ENCODE data around the gene PIGS.
"Not testable (repeated sequence)": the region's sequence is repeated elsewhere in the genome, so short reads cannot be mapped to it uniquely, and the experiment has no call there.

The PIGS gene

DNA sequence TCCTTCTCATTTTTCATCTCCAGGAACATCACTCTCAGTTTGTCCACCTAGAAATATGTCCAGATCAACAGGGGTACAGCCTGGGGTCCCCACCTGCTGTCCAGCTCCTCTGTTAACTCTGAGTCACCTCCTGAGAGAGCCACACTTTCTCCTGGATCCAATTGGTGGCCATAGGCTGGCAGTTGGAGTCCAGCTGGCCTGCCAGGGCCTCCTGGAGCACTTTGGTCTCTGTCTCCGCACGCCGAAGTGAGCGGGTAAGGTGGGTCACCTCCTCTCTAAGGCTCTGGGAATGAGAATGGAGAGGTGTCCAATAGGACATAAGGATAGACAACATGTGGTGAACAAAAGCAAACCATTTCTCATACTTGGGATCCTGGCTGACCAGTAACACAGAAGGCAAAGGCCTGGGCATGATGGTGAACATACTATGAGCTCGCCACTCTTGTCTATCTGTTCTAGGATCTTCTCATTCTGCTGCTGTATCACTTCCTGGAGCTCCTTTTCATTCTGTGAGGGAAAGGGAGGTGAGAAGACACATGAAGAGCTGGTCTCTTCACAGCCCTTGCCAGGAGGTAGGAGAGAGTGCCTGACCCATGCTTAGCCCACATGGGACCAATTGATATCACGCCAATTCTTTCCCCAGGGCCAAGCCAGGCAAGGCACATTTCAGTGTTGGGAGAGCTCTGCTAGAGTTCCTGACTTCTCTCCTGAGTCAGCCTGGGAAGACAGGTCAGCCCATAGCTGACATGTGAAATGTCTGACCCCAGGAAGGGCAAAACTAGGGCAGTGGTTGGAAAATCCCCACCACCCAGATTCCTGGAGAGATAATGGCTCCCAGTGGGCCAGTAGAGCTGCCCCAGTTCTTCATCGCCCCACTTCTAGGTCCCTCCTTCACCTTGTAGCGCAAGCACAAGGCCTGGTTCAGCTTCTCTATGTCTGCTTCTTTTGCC lies 7.2 kb upstream of the PIGS start:
- no peak for DNase-seq

DNA sequence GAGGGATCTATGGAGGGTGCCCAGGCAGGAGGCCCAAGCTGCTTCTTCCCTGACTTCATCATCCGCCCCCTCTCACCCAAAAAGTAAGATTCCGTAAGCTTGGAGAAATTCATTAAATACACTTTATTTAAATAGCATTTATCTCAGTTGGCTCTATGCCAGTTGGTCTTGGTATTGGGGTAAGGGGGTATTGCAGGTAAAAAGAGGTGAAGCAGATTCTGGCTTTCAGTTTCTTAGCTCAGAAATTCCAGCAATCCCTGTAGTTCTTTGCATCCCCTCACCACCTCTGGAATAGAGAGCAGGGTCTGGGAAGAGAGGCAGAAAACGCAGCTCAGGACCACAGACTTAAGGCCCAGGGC lies 6.1 kb upstream of the PIGS start:
- no peak for DNase-seq

DNA sequence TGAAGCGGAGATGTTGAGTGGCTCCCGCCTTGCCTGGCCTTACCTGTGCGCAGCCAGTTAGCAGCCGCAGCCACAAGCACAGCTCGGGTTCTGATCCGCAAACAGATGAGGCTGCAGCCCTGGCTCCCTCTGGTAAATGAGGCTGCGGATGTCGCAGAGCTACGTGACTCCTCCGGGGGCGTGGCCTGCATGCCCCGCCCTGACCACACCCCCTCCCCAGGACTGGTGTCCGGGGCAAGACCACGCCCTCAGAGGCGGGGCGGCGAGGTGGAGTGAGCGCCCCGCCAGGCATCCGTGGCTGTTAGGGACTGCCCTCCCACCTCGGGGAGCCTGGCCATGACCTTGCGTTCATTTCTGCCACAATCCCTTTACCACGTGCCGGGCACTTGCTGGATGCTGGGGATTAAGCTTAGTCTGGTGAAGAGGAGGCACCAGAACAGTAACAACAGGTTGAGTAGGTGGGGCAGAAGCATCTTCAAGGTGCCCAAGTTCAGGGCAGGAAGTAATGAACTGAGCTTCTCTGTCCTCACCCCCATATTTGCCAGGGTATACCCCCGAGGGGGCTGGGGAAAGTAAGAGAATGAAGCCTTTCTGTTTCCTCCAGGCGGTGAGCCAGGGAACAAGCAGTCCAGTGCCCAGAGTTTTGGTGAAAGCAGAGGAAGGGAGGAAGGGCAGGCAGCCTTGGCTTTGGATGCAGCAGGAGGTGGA lies 5.6 kb upstream of the PIGS start, which contains the start of gene ALDOC:
Gene ALDOC (minus strand): TSS at position 138 of the 708 bp plus-strand sequence. CDS start 1,363 bp downstream, outside the sequence.
- peak; percentile 98 for DNase-seq

DNA sequence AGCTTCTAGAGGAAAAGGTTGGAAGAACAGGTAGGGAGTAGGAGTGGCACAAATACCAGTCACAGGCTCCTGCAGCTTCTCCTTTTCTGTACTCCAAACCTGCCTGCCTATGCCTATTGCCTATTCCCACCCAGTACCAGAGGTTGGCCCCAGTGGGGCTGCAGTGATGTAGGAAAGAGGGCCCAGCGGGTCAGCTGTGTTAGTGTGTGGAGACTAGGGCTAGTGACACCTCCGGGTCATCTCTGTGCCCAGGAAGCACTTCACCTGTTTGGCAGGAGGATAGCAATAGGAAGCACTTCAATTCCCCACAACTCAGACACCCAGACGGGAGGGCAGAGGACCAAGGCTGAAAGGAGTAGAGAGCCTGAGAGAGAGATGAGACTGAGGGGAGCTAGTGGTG lies 4.7 kb upstream of the PIGS start:
- not testable (repeated sequence) for DNase-seq

DNA sequence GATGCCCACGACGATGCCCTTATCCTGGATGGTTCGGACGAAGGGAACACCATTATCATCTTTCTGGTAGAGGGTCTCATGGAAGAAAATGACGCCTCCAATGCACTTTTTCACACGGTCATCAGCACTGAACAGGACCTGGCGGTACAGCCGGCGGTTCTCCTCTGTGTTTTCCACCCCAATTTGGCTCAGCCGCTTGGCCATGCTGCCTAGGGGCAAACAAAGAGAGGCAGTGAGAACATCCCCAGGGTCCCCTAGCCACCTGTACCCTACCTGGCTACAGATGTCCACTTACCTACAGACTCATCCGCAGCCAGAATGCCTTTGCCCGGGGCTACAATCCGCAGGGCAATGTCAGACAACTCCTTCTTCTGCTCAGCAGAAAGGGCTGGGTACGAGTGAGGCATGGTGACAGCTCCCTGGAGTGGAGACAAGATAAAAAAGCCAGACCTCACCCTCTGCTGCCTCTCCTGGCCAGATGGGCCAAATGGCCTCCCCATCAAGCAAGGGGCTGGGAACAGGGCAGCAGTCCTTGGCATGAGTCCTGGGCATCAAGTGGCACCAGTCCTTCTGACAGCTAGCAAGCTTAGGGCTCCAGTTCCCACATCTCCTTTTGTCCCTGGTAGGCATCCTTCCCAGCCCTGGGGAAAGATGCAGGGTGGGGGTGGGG lies 3.9 kb upstream of the PIGS start:
- DNase-seq = no peak

DNA sequence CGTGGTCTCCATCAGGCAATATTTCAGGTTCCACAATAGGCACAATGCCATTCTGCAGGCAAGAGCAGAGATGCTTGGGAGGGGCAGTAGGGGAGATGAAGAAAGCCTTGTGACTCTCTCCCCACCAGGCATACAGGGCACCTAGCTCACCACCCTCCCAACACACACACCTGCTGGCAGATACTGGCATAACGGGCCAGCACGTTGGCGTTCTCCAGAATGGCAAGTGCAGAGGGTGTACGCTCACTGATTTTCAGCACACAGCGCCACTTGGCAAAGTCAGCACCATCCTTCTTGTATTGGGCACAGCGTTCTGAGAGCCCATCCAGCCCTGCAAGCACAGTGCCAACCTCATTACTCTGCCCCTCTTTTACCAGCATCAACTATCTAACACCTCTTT lies 3.2 kb upstream of the PIGS start:
- DNase-seq = no peak

DNA sequence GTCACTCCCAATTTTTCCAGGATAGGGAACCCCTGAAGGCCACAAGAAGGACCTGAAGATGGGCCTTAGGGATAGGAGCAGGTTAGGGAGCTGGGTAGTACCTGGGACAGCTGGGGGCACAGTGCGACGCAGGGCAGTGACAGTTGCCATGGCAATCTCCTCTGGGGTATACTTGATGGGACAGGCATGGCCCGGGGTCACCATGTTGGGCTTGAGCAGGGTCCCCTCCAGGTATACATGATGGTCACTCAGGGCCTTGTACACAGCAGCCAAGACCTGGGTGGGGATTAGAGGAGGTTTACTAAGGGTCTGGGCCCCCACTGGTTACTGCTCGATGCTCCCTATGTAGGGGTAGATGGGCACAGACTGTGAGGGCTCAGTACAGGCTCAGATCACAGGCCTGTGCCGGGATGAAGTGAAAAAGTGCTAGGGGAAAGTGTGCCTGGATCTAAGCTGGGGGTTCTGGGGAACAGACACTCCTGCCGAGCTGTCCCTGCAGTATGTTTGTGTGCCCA lies 2.7 kb upstream of the PIGS start:
- no peak for DNase-seq

DNA sequence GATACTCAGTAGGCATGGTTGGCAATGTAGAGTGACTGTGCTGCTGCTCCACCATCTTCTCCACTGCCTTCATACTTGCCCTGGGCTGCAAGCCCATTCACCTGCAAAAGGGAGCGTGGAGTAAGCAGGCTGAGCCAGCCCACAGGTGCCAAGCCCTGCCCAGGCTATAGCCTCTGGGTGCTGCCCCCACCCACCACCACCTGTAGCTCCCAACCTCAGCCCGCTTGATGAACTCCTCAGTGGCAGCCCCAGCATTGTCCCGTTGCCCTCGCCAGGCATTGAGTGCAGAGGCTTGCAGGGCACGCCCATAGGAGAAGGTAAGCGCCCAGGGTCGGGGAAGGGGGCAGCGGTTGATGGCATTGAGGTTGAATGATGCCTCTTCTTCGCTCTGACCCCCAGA lies 2.2 kb upstream of the PIGS start:
- DNase-seq = no peak

DNA sequence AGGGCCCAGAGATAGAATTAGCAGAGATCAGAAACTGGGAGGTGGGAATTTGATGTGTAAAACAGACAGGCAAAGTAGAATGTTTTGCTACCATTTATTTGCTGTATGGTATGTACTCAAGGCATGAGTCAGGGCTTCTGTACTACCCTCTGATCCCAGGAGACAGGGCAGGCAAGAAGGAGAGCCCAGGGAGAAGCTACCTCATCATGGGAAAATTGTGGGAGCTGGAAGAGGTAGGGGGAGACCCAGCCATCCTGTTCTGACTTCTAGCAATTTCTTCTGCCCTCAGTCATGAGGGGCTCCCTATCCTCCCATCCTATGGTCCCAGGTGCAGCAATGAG lies 1.7 kb upstream of the PIGS start:
- no peak for DNase-seq

DNA sequence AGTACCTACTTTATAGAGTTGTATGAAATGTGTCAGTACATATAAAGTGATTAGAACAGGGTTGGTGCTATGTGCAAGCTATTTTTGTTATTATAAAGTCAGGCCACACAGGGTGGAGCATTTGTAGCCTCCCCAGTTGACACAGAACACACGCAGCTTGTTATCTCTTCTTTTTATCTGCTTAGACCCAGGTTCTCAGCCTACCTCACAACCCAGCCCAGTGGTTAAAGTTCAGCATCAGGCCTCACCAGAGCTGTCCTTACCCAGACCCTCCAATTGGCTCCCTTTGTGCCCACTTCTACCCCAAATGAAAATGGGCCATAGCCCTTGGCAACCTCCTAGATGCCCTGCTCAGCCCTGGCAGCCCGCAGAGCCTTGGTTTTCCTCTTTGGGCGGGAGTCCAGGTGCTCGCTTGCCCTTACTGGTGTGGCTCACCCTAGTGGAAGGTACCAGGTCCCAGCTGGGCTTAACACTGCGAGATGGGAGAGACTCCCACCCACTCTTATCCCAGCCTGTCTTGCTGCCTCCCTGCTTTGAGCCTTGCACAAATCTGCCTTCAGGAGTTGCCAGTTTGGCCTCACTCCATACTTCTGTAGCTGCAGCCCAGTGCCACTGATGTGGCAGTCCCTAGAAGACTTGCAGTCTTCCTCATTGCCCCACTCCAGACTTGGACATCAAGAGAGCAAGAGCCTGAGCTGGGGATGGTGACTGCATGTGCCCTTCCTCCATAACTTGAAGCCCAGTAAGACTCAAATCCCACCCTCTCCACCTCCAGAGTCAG lies 1.1 kb upstream of the PIGS start:
- DNase-seq = no peak

DNA sequence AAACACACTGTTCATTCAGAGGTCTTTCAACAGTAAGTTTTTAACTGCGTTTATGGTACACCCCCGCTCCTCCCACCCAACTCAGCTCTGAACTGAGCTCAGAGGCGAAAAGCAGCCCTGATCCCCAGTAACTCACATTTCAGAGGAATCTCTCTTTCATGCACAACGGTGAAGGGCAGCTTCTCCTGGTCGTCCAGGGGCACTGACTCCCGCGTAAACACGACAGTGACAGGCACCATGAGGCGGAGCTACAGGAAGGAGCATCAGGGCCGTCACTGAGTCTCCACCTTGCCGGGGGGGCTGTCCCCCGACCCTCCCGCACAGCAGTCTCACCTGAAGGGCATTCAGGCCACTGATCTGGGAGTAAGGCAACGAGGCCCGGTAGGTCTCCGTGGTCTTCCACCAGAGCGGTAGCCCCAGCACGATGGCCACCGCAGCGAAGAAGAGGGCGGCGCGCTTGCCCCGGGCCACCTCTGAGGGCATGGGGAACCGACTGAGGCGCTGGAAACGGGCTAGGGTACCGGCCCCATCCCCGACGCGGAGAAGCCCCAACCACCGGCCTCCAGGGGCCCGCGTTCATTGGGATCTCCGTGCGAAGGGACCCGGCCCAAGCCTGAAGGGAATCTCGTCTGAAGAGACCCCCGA lies 486 bp downstream of the PIGS start:
- DNase-seq = peak; percentile 57

DNA sequence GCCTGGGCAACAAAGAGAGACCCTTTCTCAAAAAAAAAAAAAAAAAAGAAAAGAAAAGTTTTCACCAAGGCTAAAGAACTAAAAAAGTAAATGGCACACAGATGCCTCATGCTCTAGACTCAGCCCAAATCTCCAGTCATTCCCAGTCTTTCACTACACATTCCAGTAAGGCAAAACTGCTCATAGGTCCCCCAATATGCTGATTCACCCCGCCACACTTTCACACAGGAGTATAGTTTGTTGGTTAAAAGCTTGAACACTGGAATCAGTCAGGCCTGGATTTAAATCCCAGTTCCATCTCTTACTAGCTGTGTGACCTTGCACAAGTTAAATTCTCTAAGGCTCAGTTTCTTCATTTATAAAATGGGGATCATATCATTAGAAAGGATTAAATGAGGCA lies 1.9 kb downstream of the PIGS start:
- no peak for DNase-seq

DNA sequence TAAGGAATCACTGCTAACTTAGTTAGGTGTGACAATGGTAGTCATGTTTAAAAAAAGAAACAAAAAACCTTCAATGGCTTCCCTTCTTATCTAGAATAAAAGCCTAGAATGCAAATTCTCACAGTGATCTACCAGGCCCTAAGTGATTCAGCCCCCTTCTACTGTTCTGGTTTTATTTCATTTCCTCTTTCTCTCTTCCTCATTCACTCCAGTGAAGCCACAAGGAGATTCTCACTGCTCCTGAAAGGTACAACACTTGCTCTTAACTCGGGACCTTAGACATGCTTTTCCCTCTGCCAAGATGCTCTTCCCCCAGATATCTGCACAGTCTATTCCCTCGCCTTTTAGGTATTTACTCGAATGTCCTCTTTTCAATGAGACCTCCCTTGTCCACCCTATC lies 3.7 kb downstream of the PIGS start:
- no peak for DNase-seq

DNA sequence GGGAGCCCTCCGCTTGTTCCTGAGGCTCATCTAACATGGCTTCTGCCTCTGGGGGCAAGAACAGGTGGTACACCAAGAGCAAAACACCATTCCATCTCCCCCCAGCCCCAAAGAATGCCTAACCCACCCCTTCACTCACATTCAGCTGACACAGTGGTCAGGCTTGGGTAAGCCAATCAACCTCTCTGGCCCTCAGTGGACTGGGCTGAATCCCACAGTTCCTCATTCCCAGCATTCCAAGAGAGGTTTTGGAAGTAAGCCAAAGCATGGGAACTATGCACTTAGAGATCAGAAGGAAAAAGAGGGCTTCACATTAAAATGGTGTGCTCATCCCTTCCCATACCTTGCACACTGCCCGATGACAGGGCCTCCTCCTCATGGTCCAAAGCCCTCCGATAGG lies 7.8 kb downstream of the PIGS start:
- DNase-seq = no peak

DNA sequence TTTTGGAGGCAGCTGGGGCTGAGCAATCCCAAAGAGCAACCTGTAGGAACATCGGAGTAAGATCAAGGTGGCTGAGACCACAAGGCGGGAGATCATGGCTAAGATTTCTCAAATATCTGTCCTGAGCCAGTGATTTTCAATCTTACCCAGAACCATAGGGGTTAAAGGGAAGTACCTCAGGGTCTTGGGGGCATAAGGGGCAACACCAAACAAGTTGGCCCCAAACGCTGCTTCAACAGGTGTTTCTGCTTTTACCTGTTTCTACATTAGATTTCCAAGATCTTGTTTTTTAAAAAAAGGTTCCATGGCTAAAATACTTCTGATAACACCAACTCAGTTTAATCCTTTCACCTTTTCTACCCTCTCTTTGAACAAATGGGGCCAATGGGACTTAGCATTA lies 16.3 kb downstream of the PIGS start:
- no peak for DNase-seq

DNA sequence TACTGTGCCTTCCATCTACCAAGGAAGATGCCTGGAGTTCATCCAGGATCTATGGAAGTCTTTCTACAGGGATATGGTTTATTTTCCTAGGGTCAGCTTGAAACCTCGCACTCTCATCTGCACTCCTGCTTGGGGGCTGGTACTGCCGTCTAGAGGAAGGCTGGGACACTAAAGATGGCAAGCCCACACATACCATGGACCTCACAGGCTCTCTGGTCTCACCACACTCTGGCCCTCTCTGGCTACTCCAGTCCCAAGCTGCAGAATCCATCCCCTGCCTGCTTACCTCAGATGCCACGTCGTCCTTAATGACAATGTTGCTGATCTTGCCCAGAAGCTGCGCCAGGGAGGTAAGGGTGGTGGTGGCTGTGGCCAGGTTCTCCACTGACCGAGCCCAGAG lies 16.8 kb downstream of the PIGS start:
- DNase-seq = no peak

DNA sequence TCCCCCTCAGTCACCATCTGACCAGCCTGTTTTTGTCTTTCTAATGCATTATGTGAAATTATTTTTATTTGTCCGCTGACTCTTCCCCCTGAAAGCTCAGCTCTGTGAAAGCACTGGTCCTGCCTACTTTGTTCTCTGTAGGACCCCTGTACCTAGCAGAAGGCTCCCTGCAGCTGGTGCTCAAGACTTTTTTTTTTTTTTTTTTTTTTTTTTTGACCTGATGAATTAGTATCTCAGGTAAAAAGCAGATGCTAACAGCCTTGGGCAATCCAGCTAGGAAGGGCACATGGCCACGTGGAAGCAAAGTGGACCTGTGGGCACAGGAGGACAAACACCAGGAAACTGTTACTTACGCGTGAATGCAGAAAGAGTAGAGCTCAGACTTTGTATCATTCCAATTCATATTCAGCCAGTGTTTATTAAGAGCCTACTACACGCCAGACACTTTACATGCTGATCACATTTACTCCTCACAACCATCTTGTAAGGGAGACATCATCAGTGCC lies 18.3 kb downstream of the PIGS start:
- DNase-seq = no peak

DNA sequence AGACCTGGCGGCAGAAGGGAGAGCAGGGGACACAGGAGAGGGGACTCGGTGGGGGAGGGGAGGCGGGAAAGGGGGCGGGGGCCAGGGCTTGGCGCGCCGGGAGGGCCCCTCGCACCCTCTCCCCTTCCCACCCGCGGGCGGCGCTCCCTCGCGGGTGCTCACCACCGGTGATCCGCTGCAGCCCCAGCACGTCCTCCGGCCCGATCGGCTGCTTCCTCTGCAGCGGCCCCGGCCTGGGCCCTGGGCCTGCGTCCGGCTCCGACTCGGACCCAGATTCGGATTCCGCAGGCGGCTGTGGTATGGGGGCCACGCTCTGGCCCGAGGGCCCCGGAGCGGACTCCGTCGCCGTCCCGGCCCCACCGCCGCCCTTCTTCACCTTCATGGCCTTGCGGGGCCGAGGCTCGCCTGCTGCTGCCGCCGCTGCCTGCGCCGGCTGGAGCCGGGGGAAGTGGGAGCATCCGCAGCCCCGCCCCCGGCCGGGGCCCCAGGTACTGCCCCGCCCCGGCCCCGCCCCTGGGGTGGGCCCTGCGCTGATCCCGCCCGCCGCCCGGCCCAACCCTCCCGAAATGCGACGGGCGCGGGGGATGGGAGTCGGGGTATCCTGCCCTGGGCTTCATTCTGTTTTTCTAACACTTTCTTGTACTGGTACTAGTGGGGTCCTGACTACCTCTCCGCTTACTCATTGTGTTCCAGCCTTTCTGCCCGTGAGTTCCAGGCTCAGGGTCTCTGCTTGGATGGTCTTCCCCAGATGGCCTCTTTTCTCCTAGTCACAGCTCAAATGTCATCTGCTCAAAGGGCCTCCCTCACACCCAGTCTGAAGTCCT lies 18.9 kb downstream of the PIGS start, which contains the start of gene UNC119:
Gene UNC119 (minus strand): TSS at position 449 of the 824 bp plus-strand sequence. CDS start 67 bp downstream, at position 382.
- peak; percentile 74 for DNase-seq

DNA sequence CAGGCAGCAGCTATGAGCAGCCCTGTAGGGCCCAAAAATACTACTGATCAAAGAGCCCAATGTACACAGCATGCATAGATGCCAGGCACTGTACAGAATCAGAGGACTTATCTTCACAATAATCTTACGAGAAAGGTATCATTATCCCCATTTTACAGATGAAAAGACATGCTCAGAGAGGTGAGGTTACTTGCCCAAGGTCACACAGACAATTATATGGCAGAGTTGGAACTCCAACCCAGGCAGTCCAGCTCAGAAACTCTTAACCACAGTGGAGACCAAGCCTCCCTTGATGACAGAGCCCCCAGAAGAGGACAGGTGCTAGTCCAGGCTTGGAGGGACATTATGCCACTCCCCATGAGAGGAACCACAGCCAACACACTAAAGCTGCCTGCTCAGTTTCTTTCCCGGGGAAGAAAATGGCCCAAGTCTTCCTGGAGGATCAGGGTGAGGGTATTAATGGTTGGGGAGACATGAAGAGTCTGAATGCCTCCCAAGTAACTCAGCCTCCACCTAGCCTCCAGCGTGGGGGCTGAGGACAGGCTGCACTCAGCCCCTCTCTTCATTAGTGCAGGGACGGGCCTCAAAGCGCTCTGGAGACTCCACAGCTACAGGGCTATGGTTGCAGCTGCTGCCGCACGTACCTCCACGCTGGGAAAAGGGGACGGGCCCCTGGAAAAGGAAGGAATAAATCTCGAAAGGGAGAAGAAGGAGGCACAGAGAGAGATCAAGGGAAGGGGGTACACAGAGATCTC lies 19.7 kb downstream of the PIGS start:
- DNase-seq = no peak

DNA sequence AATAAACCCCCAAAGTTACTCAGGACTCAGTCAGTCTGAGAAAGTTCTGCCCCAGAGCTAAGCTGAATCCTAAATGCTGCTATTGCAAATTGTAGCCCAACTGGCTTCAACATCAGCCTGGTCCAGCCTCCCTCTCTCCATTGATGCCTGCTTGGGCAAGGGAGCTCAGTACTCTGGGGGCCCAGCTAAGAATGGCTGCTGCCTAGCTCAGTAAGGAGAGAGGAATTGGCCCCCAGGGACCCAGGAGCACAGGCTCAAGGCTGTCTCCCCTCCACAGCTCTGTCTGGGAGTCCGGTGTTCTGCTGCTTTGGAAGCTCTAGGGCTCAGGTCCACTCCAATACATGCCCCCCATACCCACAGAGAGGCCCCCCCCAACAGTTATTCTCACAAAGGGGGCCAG lies 20.5 kb downstream of the PIGS start:
- no peak for DNase-seq

All from stimulated activated CD4-positive, alpha-beta T cell treated with anti-CD3 and anti-CD28 coated beads, Interleukin-4, amount 100 ng/mL, for 24 hours (primary cell).